HuH-7.5 (cell line): ENCODE data around the gene NCKAP5L.
"Not testable (repeated sequence)": the region's sequence is repeated elsewhere in the genome, so short reads cannot be mapped to it uniquely, and the experiment has no call there.

Experiments used
- DNase-seq: peaks from one replicate; pipeline ENCODE4 v3.0.0; 2011; ENCODE audit warnings: low spot score

NCKAP5L gene, protein sequence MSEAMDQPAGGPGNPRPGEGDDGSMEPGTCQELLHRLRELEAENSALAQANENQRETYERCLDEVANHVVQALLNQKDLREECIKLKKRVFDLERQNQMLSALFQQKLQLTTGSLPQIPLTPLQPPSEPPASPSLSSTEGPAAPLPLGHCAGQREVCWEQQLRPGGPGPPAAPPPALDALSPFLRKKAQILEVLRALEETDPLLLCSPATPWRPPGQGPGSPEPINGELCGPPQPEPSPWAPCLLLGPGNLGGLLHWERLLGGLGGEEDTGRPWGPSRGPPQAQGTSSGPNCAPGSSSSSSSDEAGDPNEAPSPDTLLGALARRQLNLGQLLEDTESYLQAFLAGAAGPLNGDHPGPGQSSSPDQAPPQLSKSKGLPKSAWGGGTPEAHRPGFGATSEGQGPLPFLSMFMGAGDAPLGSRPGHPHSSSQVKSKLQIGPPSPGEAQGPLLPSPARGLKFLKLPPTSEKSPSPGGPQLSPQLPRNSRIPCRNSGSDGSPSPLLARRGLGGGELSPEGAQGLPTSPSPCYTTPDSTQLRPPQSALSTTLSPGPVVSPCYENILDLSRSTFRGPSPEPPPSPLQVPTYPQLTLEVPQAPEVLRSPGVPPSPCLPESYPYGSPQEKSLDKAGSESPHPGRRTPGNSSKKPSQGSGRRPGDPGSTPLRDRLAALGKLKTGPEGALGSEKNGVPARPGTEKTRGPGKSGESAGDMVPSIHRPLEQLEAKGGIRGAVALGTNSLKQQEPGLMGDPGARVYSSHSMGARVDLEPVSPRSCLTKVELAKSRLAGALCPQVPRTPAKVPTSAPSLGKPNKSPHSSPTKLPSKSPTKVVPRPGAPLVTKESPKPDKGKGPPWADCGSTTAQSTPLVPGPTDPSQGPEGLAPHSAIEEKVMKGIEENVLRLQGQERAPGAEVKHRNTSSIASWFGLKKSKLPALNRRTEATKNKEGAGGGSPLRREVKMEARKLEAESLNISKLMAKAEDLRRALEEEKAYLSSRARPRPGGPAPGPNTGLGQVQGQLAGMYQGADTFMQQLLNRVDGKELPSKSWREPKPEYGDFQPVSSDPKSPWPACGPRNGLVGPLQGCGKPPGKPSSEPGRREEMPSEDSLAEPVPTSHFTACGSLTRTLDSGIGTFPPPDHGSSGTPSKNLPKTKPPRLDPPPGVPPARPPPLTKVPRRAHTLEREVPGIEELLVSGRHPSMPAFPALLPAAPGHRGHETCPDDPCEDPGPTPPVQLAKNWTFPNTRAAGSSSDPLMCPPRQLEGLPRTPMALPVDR (N-terminal part only)

DNA sequence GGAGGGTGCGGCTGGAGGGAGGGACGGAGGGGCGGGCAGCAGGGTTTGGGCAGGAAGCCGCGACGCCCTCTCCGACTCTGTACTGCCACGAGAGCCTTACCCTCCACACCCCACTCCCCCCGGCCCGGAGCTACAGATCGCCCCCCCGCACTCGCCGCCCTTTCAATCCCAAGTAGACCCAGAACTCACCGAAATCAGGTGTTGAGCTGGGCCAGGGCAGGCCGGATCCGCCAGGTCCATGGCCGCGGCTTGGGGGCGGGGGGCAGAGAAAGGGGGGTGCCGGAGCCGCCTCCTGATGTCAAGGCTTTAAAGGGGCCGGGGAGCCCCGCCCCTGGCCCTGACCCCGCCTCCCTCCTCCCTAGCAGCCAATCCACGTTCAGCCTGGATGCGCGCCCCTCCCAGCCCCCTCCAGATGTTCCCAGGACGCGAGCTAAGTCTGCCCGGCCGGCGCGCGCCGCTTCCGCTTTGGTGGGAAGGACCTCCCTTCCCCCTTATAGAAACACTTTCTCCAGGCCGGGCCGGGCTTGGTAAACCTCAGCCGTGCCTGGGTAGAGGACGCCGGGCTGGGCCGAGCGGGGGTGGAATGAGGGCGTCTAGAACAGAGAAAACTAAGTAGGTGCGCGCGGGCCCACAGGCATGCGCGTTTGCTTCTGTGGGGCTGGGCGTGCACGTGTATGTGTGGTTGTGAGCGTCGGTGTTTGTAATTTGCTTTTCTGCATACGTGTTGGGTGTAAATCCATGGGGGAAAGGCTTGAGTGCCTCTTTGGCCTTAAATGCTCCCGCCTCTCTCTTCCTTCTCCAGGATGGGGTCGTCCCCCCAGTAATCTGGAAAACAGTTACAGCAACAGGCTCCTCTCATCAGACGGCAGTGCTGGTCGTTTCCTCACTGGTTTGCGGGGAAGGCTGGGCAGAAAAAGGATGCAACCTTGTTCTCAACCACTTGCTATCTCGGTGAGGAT lies at the start of gene NCKAP5L:
TSS of gene NCKAP5L (minus strand) at position 281 of the 959 bp plus-strand sequence. CDS start 24,369 bp downstream, outside the sequence.
- DNase-seq, result peak; percentile 94

DNA sequence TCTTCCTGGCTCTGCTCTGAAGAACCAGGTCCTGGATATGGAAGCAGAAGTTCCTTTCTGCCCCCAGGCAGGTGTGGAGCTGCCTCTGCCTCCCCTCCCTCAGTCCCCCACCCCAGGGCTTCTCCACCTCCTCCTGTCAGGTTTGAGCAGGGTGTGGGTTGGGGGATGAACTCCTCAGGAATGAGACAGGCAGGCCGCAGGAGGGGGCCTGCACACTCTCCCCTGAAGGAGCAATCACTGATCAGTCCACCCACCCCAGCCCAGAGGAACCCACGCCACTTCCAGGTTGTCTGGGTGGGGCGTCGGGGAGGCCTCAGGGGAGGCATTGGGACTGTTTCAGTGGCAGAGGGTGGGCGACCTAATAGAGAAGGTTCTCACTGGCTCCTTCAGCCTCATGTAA lies 48.9 kb upstream of the NCKAP5L start:
- no peak for DNase-seq

DNA sequence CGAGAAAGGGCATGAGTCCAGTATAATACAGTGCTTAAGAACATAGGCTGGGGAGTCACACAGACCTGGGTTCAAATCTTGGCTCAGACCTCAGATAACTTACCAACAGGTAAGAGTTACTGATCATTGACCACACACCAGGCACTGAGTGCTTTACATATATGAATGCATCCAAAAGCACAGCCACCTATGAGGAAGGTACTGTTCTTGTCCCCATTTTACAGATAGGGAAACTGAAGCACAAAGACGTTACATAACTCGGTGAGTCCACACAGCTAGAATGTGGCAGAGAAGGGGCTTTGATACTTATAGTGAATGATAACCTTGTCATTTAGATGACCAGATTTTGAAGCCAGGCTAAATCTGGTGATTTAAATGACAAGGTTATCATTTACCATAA lies 47.9 kb upstream of the NCKAP5L start:
- no peak for DNase-seq

DNA sequence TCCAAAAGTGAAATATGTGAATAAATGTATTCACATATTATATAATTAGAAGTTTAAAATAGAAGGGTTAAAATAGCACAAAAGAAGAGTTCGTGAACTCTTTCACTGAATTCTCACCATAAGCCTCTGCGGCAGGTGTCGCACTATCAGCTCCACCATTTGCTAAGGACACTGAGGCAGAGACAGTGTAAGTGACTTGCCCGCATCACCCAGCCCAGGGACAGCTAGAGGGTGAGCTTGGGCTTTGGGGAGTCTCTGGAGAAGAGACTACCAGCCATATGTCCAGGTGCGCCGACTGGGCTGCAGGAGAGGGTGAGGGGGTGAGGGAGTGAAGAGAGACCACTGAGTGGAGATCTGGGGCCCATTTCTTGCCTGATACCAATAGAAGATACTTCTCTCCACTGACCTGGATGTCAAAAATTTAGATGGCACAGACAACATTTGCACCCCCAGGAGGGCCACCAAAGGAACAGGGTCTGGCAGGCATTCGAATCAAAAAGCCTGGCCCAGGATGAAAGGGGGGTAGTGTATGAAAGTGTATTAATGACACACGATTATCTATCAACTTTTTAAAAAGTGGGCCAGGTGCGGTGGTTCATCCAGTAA lies 47.0 kb upstream of the NCKAP5L start:
- DNase-seq, result no peak

DNA sequence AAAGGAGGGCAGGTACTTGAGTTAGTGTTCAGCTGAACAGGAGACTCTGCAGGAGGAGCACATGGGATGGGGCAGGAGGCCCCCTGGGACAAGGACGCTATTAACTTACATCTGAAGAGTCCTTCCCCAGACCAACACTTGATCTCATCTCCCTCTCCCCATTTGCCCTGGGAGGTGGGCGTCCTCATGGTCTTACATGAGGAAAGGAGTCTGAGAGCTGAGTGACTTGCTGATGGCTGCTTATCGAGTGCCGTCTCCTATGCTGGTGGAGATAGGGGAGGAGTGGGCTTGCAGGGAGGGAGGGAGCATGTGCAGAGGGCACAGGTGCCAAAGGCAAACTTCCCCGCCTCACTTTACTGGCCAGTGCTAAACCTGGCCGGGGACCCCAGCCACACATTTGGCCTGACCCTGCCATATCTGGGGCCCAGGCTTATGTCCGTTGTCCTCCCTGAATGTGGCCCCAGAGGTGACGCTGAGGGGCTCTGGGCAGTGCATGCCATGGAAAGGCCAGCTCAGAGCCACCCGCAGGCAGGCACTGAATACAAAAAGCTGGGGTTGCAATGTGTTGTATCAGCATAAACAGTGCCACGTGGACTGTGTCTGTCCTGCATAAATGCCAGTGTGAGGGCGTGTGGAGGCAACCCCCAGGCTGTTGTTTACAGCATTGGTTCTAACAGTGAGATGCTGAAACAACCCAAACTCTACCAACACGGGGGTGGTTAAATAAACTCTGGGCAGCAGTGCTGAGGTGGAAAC lies 46.1 kb upstream of the NCKAP5L start:
- no peak for DNase-seq

DNA sequence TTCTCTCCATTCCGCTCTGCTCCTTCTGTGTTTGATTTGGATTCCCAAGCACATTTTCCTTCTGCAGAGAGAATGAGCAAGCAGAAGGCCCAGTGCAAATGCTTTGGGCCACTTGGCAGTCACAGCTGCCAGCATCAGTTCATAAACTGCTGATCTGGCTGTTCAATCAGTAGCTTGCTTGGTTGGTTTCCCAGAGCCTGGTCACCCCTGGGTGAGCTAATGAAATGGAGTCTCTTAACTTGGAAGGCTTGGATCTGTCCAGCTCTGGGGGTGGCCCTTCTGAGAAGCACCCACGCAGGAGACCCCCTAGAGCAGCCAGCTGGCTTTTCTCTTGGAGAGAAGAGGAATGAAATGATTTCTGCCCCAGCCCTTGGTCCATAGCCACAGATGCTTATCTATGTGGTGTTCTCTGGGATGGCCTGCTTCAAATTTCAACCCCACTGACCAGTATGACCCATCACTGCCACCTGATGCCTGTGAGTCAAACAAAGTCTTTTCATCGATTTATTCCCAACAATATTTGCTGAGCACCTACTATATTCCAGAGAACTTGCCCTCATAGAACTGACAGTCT lies 45.2 kb upstream of the NCKAP5L start:
- no peak for DNase-seq

DNA sequence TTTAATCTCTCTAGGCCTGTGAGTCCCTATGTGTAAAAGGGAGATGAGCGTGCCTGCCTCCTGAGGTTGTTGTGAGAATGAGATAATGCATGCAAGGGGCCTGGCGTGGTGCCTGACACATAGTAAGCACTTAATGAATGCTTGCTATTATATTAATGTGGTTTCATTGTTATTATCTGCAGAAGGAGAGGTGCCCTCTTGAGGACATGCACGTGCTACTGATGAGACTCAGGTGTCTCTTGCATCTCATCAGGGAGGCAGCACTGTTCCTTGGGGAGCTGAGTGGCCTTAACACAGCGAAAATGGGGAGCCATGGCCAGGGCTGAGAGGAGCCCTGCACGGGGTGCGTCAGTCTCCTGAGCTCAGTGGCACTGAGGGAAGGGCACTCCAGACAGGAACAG lies 44.6 kb upstream of the NCKAP5L start:
- DNase-seq, result no peak

DNA sequence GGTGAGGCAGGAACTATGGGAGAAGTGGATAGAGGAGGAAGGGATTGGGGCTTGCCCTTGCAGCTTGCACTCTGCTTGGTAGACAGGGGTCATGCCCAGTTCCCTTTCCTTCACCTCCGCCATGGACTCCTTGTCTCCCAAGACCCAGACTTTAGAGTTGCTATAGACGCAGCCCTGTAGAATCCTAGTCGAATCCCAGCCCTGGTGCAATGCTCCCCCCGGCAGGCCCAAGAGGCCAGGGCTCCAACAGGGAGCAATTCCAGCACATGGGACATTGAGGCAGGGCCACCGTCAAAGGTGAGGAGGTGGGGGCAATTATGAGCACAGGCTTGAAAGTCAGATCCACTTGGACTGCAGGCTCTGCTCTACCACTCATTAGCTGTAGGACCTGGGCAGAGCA lies 44.2 kb upstream of the NCKAP5L start:
- DNase-seq, result no peak

DNA sequence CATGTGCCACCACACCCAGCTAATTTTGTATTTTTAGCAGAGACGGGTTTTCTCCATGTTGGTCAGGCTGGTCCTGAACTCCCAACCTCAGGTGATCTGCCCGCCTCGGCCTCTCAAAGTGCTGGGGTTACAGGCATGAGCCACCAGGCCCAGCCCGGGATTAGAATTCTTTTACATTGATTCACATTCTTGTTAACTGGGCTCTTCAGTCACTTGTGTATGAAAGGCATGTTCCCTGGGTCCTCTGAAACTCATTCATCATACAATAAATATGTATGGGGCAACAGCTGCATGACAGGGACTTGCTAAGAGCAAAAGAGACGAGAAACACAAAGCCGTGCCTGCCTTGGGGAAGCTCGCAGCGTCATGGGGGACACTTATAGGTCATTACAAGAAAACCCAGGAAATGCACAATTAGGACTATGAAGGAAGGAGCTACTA lies 43.6 kb upstream of the NCKAP5L start:
- not testable (repeated sequence) for DNase-seq

DNA sequence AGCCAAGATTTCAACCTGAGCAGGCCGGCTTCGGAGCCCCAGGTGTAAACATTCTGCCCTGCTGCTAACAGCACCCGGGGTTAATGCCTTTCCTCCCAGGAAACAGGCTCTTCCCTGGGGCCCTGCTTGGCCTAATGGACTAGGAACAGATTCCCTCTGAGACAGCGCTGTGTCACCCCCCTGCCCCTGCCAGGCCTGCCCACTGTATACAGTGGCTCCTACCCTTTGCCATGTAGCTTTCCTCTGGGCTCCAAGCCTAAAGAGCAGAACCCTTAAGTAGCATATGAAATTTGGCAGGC lies 43.0 kb upstream of the NCKAP5L start:
- DNase-seq, result no peak

DNA sequence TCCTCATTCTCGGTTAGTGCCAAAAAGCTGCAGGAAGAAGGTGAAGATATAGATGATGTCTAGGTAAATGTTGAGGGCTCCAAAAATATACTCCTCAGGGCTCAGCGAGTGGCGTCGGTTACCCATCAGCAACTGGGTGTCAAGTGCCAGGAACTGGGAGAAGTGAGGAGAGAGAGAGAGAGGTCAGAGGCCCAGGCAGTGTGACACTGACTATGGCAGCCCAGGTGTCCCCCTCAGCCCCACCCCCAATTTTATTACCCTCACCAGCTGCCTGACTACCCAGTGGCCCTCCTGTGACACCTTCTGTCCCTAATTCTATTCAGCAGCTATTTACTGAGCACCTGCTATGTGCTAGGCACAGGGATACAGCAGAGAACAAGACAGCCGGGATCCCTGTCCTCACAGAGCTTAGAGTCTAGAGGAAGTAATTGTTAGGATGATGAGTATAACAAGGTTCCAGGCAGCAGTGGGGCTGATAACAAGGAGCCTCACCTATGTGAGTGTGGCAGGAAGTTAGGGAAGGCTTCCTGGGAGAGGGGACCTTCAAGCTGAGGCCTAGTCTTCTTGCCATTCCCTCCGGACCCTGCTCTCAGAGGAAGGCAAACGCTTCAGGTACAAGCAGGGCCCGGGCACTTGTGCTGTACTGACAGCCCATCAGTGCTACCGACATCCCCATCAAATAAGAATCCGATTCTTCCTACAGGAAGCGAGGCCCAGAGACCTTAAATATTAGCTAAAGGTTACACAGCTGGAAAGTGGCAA lies 42.5 kb upstream of the NCKAP5L start:
- DNase-seq, result no peak

DNA sequence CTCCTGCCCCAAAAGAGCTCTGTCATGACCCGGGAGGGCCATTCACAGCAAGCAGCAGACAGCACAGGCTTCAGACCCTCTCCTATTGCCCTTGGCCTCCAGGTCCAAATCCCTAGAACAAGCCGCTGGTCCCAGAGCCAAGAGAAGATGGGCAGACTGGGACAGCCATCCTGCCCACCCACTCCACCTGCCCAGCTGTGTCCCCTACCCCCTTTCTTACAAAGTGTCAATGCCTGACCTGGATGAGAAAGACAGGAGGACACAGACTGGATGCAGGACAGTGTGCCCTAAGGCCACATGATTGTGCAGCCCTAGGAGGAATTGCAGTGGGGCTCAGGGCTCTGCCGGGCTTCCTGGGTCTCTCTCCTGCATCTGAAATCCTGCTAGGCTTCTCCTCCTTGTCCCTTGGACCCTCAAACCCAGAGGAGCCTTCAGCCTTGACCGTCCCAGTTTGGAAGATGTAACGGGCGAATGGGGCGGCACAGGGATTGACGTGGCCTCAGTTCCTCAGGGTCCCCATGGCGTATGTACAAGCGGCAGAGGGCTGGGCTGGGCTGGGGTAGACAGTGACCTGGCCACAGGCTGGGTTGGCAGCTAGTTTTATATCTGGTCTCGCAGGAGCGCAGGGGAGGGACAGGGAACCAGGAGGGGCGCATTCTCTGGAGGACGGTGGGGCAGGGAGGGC lies 41.7 kb upstream of the NCKAP5L start:
- no peak for DNase-seq

DNA sequence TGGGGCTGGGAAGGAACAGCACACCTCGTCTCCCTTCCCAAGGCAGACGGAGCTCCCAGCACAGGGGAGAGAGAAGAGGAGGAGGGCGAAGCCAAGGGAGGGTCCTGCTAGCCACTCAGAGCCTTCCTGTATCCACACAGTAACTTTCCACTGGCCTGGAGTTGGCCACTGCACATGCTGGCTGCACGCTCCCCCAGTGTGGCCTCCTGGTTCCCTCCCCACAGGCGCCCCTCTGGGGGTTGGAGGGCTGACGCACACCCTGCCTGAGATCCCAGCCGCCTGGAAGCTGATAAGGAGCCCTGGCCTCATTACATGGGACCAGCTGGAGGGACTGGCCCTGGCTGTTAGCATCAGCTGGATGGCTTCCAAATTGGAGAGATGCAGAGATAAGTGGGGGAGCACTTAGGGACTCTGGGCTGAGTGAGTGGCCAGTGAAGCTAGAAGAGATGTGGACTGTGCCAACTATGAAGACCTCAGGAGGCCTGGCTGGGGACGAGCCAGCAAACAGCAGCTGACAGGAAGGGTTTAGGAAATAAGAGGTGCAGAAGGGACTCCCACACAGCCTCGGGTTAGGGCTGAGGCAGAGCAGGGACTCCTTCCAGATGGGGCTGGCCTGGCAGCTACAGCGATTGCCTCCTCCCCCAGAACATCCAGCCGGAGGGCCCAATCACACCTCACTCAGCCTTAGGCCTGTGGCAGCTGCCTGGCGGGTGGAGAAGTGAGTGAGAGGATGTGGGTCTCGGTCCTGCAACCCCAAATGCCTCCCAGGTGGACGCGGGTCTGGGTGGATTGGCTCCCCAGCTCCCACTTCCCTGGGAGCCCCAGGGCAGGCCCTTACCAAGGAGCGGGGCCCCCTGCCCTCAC lies 41.0 kb upstream of the NCKAP5L start:
- peak; percentile 61 for DNase-seq

DNA sequence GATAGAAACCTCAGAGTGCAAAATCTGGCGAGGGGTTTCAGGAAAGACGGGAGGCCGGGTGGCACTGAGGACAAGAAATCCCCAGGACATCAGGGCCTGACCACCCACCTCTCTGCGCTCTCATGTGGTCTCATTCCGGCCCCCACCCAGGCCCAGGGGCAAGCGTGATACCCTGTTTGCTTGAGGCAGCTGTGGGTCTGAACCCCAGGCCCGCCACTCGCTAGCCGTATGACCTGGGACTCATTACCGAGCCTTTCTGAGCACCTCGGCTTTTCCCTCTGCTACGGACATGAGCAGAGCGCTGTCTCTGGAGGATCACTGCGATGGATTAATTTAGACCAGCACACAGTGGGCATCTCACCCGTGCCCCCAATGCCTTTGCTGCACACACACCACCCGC lies 40.2 kb upstream of the NCKAP5L start:
- no peak for DNase-seq

DNA sequence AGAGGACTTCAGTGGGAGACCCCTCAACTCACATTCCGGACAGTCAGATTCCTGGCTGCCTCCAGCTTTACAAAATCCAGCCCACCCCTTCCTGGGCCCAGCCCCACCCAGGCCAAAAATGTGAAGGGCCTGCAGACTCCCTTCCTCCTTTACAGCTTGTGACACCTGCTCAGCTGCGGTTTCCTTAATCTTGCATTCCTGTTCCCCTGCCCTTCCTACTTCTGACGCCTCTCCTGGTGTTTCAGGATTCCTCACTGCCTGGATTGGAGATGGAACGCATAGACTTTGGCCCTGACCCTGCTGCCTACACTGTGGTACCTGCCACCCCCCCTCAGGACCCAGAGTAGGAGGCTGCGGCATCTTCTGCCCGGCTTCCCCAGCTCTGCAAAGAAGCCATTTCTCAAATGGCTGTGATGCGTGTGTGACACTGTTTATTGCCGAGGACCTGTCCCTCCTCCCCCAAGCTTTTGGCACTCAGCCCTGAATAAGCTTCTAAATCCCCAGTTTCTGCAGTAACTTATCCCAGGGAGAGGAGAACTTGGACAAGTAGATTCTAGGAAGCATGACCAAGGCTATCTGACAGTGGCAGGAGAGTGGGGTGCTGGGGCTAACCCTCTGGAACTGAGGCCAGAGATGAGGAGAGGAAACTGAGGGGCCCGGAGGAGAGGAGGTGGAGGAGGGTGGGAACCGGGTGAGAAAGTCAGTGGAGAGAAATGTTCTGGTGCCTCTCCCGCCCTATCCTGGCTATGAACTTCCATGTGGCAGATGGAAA lies 39.5 kb upstream of the NCKAP5L start:
- no peak for DNase-seq

DNA sequence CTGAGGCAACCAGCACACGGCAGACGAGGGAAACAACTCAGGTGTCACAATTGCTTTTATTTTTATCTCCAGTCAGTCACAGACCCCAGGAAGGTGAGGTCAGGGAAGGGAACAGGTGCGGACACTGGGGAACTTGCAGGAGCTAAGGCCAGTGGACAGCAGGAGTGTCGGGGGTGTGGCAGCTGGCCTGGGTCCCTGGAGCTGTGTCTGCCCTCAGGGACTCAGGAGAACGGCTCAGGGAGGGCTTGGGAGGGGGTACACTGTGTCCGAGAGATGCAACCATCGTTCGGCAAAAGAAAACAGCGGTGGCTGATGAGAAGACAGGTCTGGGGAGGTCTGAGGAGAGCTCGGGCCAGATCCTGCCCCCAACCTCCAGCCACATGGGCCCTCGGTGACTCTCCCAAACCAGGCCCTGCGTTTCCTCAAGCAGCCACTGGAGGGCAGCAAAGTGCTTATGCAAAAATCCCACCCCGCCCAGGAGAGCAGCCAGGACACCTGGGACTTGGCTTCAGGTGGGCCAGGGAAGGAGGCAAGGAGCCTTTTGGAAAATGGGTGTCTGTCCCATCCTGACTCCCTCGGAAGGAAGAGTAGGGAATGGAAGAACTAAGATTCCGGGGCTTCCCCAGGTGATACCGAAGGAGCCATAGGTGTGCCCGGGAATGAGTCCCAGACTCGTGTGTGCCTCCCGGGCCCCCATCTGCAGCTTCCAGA lies 38.8 kb upstream of the NCKAP5L start:
- peak; percentile 96 for DNase-seq
